Bronchial epithelial cell (primary cell): ENCODE results near the gene RABL3. TPM values are rescaled to one million over a fixed set of nuclear protein-coding genes. Genes with fewer than 3 reads are reported as not detected.
"Not testable (repeated sequence)": the region's sequence is repeated elsewhere in the genome, so short reads cannot be mapped to it uniquely, and the experiment has no call there.

Experiments used
- DNase-seq: peaks from one replicate; pipeline ENCODE4 v3.0.0-alpha.2; 2010; ENCODE audit warnings: low read depth
- FAIRE-seq: peaks from 2 replicates; lab custom pipeline; 2011; peaks lifted over from hg19 to GRCh38; lab: Jason Lieb, UNC
- H3K27me3 ChIP-seq: 2 replicates; pipeline ENCODE4 v1.5.1; 2011; ENCODE audit warnings: low read length; ENCODE audit not compliant: control insufficient read depth, insufficient read depth
- H3K36me3 ChIP-seq: 2 replicates; pipeline ENCODE4 v1.5.1; 2011; ENCODE audit warnings: low read length; ENCODE audit not compliant: control insufficient read depth, insufficient read depth
- H3K4me3 ChIP-seq: 2 replicates; pipeline ENCODE4 v1.5.1; 2011; ENCODE audit warnings: mild to moderate bottlenecking, low read depth, low read length, control low read depth
- total RNA-seq: library from RNA; depleted of rRNA; stranded (reverse); fragments of >200 nt; gene quantifications from 2 replicates; pipeline ENCODE4 v1.2.1, GENCODE V29; 2014
- TF ChIP-seq, protein P1 (sequence below): IDR thresholded peaks from 2 replicates; pipeline ENCODE4 v1.5.1; 2011; ENCODE audit warnings: mild to moderate bottlenecking, moderate library complexity, low read length, control low read depth, inconsistent platforms; ENCODE audit not compliant: insufficient read depth, severe bottlenecking

Gene RABL3
- total RNA-seq, 1 donor from 2014 or later, result 31.1 TPM

DNA sequence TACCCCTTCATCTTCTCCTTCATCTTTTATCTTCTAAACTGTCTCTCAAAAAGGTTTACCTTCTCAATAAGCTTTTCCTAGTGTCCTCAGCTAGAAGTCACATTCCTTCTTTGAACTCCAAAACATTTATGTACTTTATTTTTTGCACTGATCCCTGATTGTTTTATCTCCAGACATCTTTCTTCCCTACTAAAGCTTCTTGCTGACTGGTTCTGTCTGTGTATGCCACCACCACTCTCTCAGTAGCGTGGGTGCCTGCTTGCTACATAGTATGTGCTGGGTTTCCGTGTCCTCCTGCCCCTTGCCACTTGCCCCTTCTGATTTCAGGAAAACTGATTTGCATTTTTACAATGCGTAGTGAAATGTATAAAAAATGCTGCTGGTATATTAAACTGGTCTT lies 24.3 kb upstream of the RABL3 start:
- H3K4me3 ChIP-seq, result no peak overlapping the region
- TF ChIP-seq, protein P1, sequence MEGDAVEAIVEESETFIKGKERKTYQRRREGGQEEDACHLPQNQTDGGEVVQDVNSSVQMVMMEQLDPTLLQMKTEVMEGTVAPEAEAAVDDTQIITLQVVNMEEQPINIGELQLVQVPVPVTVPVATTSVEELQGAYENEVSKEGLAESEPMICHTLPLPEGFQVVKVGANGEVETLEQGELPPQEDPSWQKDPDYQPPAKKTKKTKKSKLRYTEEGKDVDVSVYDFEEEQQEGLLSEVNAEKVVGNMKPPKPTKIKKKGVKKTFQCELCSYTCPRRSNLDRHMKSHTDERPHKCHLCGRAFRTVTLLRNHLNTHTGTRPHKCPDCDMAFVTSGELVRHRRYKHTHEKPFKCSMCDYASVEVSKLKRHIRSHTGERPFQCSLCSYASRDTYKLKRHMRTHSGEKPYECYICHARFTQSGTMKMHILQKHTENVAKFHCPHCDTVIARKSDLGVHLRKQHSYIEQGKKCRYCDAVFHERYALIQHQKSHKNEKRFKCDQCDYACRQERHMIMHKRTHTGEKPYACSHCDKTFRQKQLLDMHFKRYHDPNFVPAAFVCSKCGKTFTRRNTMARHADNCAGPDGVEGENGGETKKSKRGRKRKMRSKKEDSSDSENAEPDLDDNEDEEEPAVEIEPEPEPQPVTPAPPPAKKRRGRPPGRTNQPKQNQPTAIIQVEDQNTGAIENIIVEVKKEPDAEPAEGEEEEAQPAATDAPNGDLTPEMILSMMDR, result no peak
- no peak for FAIRE-seq
- H3K36me3 ChIP-seq, result no peaks in the 10 kb centered on the region
- DNase-seq, result no peak
- no peaks in the 10 kb centered on the region for H3K27me3 ChIP-seq

DNA sequence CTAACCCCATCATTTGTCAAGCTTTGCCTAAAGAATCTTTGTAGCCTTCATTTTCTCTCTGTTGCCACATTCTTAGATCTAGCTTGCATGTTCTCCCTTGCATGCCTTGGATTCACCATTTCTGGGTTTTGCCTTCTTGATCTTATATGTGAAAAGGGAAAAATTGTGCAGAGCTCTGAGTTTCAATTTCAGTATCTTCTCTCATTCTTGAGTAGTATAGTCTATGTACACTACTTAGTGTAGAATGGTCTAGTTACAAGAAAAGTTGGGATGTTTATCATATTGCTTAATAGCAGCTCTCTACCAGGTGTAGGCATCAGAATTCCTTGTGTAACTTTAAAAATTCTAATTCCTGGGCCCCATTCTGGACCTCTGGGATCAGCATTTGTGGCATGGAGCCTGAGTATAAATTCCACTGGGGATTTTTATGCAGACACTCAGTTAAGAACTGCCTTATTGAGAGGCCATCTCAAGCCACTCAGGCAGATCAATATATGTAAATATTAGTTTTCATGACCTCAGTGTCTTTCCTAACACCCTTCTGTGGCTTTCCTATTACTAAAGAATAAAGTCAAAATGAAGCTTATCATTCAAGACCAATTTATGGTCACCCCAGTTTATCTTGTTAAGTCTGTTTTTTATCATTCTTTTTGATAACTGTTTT lies 23.6 kb upstream of the RABL3 start:
- no peaks in the 10 kb centered on the region for H3K36me3 ChIP-seq
- H3K27me3 ChIP-seq, result no peaks in the 10 kb centered on the region
- FAIRE-seq, result no peak

DNA sequence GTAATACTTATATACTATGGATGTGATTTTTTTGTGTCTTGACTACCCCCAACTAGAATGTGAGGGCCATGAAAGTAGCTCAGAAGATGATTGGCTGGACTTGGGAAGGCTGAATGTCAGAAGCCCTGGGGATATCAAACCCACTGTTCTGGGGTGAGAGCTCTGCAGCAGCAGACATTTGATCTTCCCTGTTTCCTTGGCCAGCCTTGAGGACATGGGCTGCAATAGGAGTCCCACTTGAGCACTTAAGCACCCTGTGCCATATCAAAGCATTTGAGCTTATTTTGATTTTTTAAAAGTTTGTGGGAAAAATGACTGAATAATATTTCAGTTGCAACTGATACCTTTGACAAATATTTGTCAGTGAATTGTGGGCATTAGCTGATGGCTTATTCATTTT lies 21.9 kb upstream of the RABL3 start:
- TF ChIP-seq, protein P1, result no peak
- no peak for DNase-seq
- Histone ChIP-seq H3K4me3 (no peak overlapping the region), H3K36me3 (no peaks in the 10 kb centered on the region), H3K27me3 (no peaks in the 10 kb centered on the region)
- no peak for FAIRE-seq

More for the DNA sequence above, 23.6 kb upstream of the RABL3 start:
- no peak for DNase-seq
- TF ChIP-seq, protein P1, result no peak
- no peak overlapping the region for H3K4me3 ChIP-seq

DNA sequence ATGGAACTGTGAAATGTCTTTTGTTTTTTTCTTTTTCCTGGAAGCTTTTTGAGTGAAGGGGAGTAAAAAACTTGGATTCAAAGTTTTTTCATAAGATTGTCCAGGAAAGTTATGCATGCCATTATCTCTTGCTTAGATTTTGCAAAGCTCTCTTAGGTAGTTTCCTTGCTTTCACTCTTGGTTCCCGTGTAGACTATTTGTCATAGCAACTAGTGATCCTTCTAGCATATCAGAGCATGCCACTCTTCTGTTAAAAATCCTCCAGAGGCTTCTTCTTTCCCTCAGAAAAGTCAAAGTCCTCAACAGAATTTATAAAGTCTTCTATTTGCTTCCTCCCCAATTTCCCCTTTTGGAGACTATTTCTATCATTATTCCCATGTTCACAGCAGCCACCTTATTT lies 21.3 kb upstream of the RABL3 start:
- Histone ChIP-seq H3K36me3 (no peaks in the 10 kb centered on the region), H3K27me3 (no peaks in the 10 kb centered on the region), H3K4me3 (no peak overlapping the region)
- DNase-seq (no peak), FAIRE-seq (no peak)
- TF ChIP-seq, protein P1, result no peak

DNA sequence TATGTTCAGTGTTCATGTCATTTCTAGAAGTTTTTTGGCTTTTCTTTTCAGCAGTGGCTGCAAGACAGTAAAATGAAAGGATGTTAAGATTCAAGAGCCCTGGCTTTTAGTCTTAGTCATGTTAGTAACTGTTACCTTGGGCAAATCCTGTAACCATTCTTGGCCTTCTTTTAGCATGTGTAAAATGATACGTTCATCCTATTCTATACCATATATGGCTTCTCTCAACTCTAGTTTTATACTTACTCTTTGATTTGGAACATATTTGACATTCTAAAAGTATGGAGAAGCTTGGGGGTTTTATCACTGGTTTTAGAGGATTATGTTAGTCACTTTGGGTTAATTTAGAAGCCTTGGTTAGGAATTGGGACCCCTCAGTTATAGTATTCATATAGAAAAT lies 20.3 kb upstream of the RABL3 start:
- TF ChIP-seq, protein P1, result no peak
- FAIRE-seq (no peak), DNase-seq (no peak)
- no peaks in the 10 kb centered on the region for H3K36me3 ChIP-seq
- no peaks in the 10 kb centered on the region for H3K27me3 ChIP-seq
- H3K4me3 ChIP-seq, result no peak overlapping the region

DNA sequence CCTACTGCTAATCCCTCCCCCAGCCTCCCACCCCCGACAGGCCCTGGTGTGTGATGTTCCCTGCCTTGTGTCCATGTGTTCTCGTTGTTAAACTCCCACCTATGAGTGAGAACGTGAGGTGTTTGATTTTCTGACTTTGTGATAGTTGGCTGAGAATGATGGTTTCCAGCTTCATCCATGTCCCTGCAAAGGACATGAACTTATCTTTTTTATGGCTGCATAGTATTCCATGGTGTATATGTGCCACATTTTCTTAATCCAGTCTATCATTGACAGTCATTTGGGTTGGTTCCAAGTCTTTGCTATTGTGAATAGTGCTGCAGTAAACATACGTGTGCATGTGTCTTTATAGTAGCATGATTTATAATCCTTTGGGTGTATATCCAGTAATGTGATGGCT lies 16.2 kb upstream of the RABL3 start:
- H3K36me3 ChIP-seq, DNase-seq, FAIRE-seq, H3K27me3 ChIP-seq, H3K4me3 ChIP-seq: not testable (repeated sequence)
